AML-193 (cell line): Measurements from ENCODE around the gene COA7.
"Not testable (repeated sequence)": the region's sequence is repeated elsewhere in the genome, so short reads cannot be mapped to it uniquely, and the experiment has no call there.

Experiments
- DNase-seq, 2 experiments: peaks; one replicate each; lab custom pipeline; 2025; lab: John Stamatoyannopoulos, UW

COA7 gene

GRCh38 chr1:52697795-52698674, at the start of gene COA7:
TSS of gene COA7 (minus strand) at chr1:52698347. CDS start at chr1:52698326, 21 bp downstream.
- peak; percentile 22 to 25 for DNase-seq

GRCh38 chr1:52747450-52747849, 49.3 kb upstream of the COA7 start:
- DNase-seq = no peak

GRCh38 chr1:52746189-52746588, 48.0 kb upstream of the COA7 start:
- no peak for DNase-seq

GRCh38 chr1:52741259-52741658, 43.1 kb upstream of the COA7 start:
- no peak for DNase-seq

- DNase-seq = no peak
Observed at GRCh38 chr1:52739699-52740467, 41.7 kb upstream of the COA7 start.

GRCh38 chr1:52738893-52739292, 40.7 kb upstream of the COA7 start:
- no peak for DNase-seq

- DNase-seq = no peak
Observed at GRCh38 chr1:52738148-52738547, 40.0 kb upstream of the COA7 start.

GRCh38 chr1:52735371-52735770, 37.2 kb upstream of the COA7 start:
- DNase-seq = not testable (repeated sequence)

- DNase-seq = no peak
Observed at GRCh38 chr1:52733368-52733767, 35.2 kb upstream of the COA7 start.

- no peak for DNase-seq
Observed at GRCh38 chr1:52727956-52728656, 30.0 kb upstream of the COA7 start.

- peak; percentile 14 to 33 for DNase-seq
Observed at GRCh38 chr1:52727114-52727586, 29.0 kb upstream of the COA7 start.

GRCh38 chr1:52726265-52727113, 28.3 kb upstream of the COA7 start, which contains the start of gene ZYG11B:
TSS of gene ZYG11B (plus strand) at chr1:52726453. CDS start at chr1:52726654, 201 bp downstream.
- peak; percentile 75 to 78 for DNase-seq

GRCh38 chr1:52725903-52726264, 27.7 kb upstream of the COA7 start:
- DNase-seq = no peak

GRCh38 chr1:52723260-52723659, 25.1 kb upstream of the COA7 start:
- no peak for DNase-seq

- not testable (repeated sequence) for DNase-seq
Observed at GRCh38 chr1:52715296-52715695, 17.1 kb upstream of the COA7 start.

- DNase-seq = no peak
Observed at GRCh38 chr1:52713590-52713989, 15.4 kb upstream of the COA7 start.

- DNase-seq = no peak
Observed at GRCh38 chr1:52709016-52709415, 10.9 kb upstream of the COA7 start.

- DNase-seq = peak in 1 of 2 experiments; percentile 20
Observed at GRCh38 chr1:52707927-52708655, 9.9 kb upstream of the COA7 start.

GRCh38 chr1:52706941-52707926, 9.1 kb upstream of the COA7 start:
- DNase-seq = no peak
